Bronchial epithelial cell (primary cell): ENCODE data around the gene MOGAT2. TPM values are rescaled to one million over a fixed set of nuclear protein-coding genes. Genes with fewer than 3 reads are reported as not detected.
A peak's percentile ranks its signal among the peaks of the same experiment; 100 is the strongest.

ENCODE experiments used
- DNase-seq: peaks from one replicate; pipeline ENCODE4 v3.0.0-alpha.2; 2010; ENCODE audit warnings: low read depth
- FAIRE-seq: peaks from 2 replicates; lab custom pipeline; 2011; peaks lifted over from hg19 to GRCh38; lab: Jason Lieb, UNC
- H3K27me3 ChIP-seq: 2 replicates; pipeline ENCODE4 v1.5.1; 2011; ENCODE audit warnings: low read length; ENCODE audit not compliant: control insufficient read depth, insufficient read depth
- H3K36me3 ChIP-seq: 2 replicates; pipeline ENCODE4 v1.5.1; 2011; ENCODE audit warnings: low read length; ENCODE audit not compliant: control insufficient read depth, insufficient read depth
- H3K4me3 ChIP-seq: 2 replicates; pipeline ENCODE4 v1.5.1; 2011; ENCODE audit warnings: mild to moderate bottlenecking, low read depth, low read length, control low read depth
- CTCF ChIP-seq: IDR thresholded peaks from 2 replicates; pipeline ENCODE4 v1.5.1; 2011; ENCODE audit warnings: mild to moderate bottlenecking, moderate library complexity, low read length, control low read depth, inconsistent platforms; ENCODE audit not compliant: insufficient read depth, severe bottlenecking
- total RNA-seq: library from RNA; depleted of rRNA; stranded (reverse); fragments of >200 nt; gene quantifications from 2 replicates; pipeline ENCODE4 v1.2.1, GENCODE V29; 2014

Gene MOGAT2
- total RNA-seq, 1 donor from 2014 or later: not detected

GRCh38 chr11:75700940-75701339, 16.7 kb upstream of the MOGAT2 start:
- no peak for FAIRE-seq
- Histone ChIP-seq H3K4me3 (no peak overlapping the region), H3K36me3 (no peaks in the 10 kb centered on the region), H3K27me3 (no peaks in the 10 kb centered on the region)
- no peak for DNase-seq
- no peak for TF ChIP-seq CTCF

GRCh38 chr11:75703695-75704237, 13.9 kb upstream of the MOGAT2 start:
- FAIRE-seq (no peak), DNase-seq (no peak)
- Histone ChIP-seq H3K27me3 (no peaks in the 10 kb centered on the region), H3K36me3 (no peaks in the 10 kb centered on the region), H3K4me3 (no peak overlapping the region)
- TF ChIP-seq CTCF: no peak

GRCh38 chr11:75705541-75705940, 12.1 kb upstream of the MOGAT2 start:
- Histone ChIP-seq H3K4me3 (no peak overlapping the region), H3K36me3 (no peaks in the 10 kb centered on the region), H3K27me3 (no peaks in the 10 kb centered on the region)
- TF ChIP-seq CTCF: no peak
- FAIRE-seq (peak; percentile 32), DNase-seq (peak; percentile 25)

- no peaks in the 10 kb centered on the region for H3K36me3 ChIP-seq
- FAIRE-seq (no peak), DNase-seq (peak; percentile 60)
- no peak overlapping the region for H3K4me3 ChIP-seq
- peak; percentile 98 for TF ChIP-seq CTCF
- no peaks in the 10 kb centered on the region for H3K27me3 ChIP-seq
These were observed 11.3 kb upstream of the MOGAT2 start for GRCh38 chr11:75706260-75706729.

DNA sequence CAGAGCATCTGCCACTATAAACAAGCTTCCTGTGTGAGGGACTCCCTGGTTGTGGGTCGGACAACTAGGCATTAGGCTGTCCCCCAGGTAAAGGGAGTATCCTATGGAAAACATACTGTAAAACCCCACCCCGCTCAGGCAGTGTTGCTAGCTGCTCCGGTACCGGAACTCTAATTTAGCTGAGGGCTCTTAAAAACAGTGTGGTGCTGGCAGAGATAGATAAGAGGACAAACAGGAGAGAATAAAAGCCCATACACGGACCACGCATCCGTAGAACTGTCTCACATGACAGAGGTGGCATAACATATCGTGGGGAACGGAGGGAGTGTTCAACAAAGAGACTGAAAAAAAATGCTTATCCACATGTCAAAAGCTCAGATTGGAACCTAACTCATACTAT, 3.4 kb upstream of the MOGAT2 start:
- Histone ChIP-seq H3K36me3 (no peaks in the 10 kb centered on the region), H3K4me3 (no peak overlapping the region), H3K27me3 (no peaks in the 10 kb centered on the region)
- TF ChIP-seq CTCF: no peak
- DNase-seq: no peak
- no peak for FAIRE-seq

GRCh38 chr11:75715688-75716087, 1.9 kb upstream of the MOGAT2 start:
- FAIRE-seq (no peak), DNase-seq (no peak)
- TF ChIP-seq CTCF: no peak
- Histone ChIP-seq H3K27me3 (no peaks in the 10 kb centered on the region), H3K4me3 (no peak overlapping the region), H3K36me3 (no peaks in the 10 kb centered on the region)
